CD4-positive, alpha-beta T cell (primary cell): Measurements from ENCODE around the gene HOXD11. TPM values are rescaled to one million over a fixed set of nuclear protein-coding genes. Genes with fewer than 3 reads are reported as not detected.

Source experiments
- ATAC-seq: fragments of 200-7000 bp; cut with Tn5 transposase; one replicate; pipeline ENCODE4 v1.10.0; 2022; ENCODE audit warnings: mild to moderate bottlenecking; ENCODE audit not compliant: poor library complexity
- CTCF ChIA-PET: fragments of 350-600 bp; sonication (Branson Sonifier 250); formaldehyde crosslinking; loops from one replicate; lab custom pipeline; 2021; ENCODE audit warnings: antibody characterized with exemption, inconsistent platforms; lab: Charles Lee
- POLR2A ChIA-PET: fragments of 350-600 bp; sonication (Branson Sonifier 250); formaldehyde crosslinking; loops from one replicate; lab custom pipeline; 2021; ENCODE audit warnings: antibody characterized with exemption, inconsistent platforms; lab: Charles Lee
- DNase-seq, 14 experiments: peaks; one replicate each; pipeline ENCODE4 v3.0.0-alpha.2; 2013 to 2020; ENCODE audit warnings: mixed read lengths in 2 of 14
- H3K27ac ChIP-seq, 2 donors: one replicate each; pipeline versions ENCODE4 v1.5.1 to v1.7.0; 2013; ENCODE audit warnings: low read length in 2 of 2, low read depth in 1 of 2, mild to moderate bottlenecking in 1 of 2
- H3K27me3 ChIP-seq, 2 experiments: 1 replicate in 1 of 2; 2 replicates in 1 of 2; pipeline versions ENCODE4 v1.6.1 to v1.7.0; 2013; ENCODE audit warnings: low read length in 2 of 2, control low read depth in 1 of 2, mild to moderate bottlenecking in 1 of 2, moderate library complexity in 1 of 2; ENCODE audit not compliant: insufficient read depth in 2 of 2, control insufficient read depth in 1 of 2
- H3K36me3 ChIP-seq: one replicate; pipeline ENCODE4 v1.6.1; 2013; ENCODE audit warnings: low read length, control low read depth; ENCODE audit not compliant: insufficient read depth
- H3K4me1 ChIP-seq: one replicate; pipeline ENCODE4 v1.6.1; 2013; ENCODE audit warnings: low read length, control low read depth; ENCODE audit not compliant: insufficient read depth
- H3K4me3 ChIP-seq: one replicate; pipeline ENCODE4 v1.5.1; 2013; ENCODE audit warnings: mild to moderate bottlenecking, low read length, moderate library complexity
- H3K9me3 ChIP-seq, 2 experiments: 1 replicate in 1 of 2; 2 replicates in 1 of 2; pipeline versions ENCODE4 v1.6.1 to v1.7.0; 2013; ENCODE audit warnings: low read length in 2 of 2, mild to moderate bottlenecking in 2 of 2, control low read depth in 1 of 2, moderate library complexity in 1 of 2; ENCODE audit not compliant: control insufficient read depth in 1 of 2, insufficient read depth in 1 of 2
- H3K27ac Mint-ChIP-seq: one replicate; pipeline ENCODE4 v1.8.0; 2020; ENCODE audit warnings: mixed read lengths
- H3K27me3 Mint-ChIP-seq: one replicate; pipeline ENCODE4 v1.8.0; 2021; ENCODE audit warnings: mixed read lengths
- H3K36me3 Mint-ChIP-seq: one replicate; pipeline ENCODE4 v1.8.0; 2021; ENCODE audit warnings: low read depth, mixed read lengths
- H3K4me1 Mint-ChIP-seq: one replicate; pipeline ENCODE4 v1.8.0; 2021; ENCODE audit warnings: low read depth, mixed read lengths
- H3K4me3 Mint-ChIP-seq: one replicate; pipeline ENCODE4 v1.8.0; 2020; ENCODE audit warnings: mild to moderate bottlenecking, mixed read lengths
- H3K9me3 Mint-ChIP-seq: one replicate; pipeline ENCODE4 v1.8.0; 2020; ENCODE audit warnings: mixed read lengths
- intact Hi-C, 2 experiments: fragments of 100-400 bp; cut with DNase I in 1 of 2; cut with micrococcal nuclease in 1 of 2; formaldehyde crosslinking; loops; one replicate each; pipeline versions ENCODE4 v1.15.1 to v1.9.0; 2023 to 2025; cut with DNase I, micrococcal nuclease
- total RNA-seq, 174 experiments: library from RNA in 2 of 174; stranded (reverse) in 2 of 174; gene quantifications; one replicate each; pipeline ENCODE4 v1.2.3 and lab custom pipeline; 2021 to 2026
- TF ChIP-seq, protein P1 (sequence below): fragments of 200-600 bp; IDR thresholded peaks from one replicate; pipeline ENCODE4 v1.8.0; 2022; ENCODE audit warnings: antibody characterized with exemption, mild to moderate bottlenecking

HOXD11 gene
- total RNA-seq, 2 experiments from 2014 or later = not detected

DNA sequence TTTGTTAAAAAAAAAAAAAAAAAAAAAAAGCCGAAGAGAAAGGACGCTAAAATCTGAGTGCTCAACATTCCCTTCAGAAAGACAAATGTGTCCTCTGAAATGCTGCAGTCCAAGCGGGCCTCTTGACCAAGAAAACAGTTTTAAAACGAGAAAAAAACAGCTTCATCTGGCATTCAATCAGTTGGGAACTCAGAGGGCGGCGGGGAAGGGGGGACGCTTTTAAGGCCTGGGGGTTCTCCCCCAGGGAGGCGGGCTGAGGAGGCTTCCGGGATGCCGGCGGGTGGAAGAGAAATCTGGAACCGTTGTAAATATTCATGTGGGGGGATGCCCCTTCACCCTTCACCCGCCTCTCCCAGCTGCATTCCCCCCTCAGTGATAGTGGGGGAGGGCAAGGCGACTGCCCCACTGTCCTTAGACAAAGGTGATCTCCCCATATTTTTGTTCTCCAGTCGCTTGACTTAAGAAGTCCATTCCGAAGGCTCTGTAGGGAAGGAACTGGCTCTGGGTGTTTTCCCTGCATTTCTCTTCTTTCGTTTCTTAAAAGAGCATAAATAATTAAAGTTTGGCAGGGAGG lies 3.3 kb upstream of the HOXD11 start:
- DNase-seq = no peak

DNA sequence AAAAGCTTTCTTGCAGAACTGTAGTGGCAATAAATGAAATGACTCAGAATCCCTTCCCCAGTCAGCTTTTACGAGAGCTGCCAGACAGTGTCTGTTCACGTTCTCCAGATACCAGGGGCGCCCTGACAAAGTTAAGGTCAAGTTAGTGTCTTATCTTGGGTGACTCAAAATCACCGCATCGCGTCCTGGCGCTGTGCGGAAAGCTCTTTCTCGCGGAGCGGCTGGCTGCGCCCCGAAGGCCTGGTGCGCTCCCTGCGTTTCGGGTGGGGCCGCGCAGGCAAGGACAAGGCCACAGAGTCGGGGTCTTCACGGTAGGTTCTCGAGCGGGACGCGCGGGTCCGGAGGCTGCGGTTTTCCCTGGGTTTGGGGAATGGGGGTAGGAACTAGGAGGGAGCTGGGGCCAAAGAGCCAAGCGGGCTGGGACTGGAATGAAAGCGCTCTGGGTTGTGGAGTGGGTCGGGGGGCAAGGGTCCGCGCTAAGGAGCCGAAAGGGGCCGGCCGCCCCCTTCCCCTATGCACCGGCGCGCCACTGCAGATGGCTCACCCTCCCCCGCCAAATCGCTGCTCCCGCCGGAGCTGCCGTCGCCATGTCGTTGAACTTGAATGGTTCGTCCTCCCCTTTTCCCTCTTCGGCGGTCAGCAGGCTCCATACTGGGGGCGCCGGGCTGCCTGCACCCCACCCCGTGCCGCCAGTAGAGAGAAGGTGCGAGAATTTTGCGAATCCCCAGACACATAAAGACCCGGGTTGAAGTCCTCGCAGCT lies 2.6 kb upstream of the HOXD11 start:
- ChIA-PET POLR2A (no interaction called here), CTCF (no interaction called here)
- TF ChIP-seq, protein P1, sequence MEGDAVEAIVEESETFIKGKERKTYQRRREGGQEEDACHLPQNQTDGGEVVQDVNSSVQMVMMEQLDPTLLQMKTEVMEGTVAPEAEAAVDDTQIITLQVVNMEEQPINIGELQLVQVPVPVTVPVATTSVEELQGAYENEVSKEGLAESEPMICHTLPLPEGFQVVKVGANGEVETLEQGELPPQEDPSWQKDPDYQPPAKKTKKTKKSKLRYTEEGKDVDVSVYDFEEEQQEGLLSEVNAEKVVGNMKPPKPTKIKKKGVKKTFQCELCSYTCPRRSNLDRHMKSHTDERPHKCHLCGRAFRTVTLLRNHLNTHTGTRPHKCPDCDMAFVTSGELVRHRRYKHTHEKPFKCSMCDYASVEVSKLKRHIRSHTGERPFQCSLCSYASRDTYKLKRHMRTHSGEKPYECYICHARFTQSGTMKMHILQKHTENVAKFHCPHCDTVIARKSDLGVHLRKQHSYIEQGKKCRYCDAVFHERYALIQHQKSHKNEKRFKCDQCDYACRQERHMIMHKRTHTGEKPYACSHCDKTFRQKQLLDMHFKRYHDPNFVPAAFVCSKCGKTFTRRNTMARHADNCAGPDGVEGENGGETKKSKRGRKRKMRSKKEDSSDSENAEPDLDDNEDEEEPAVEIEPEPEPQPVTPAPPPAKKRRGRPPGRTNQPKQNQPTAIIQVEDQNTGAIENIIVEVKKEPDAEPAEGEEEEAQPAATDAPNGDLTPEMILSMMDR = no peak
- Mint-ChIP-seq H3K4me3 (no peak overlapping the region), H3K4me1 (peaks cover 40% of the 10 kb centered on the region), H3K27ac (no peak overlapping the region), H3K9me3 (no peaks in the 10 kb centered on the region), H3K36me3 (peaks cover under 1% of the 10 kb centered on the region), H3K27me3 (peaks cover 88% of the 10 kb centered on the region)
- Histone ChIP-seq H3K27ac (no peak overlapping the region), H3K4me3 (no peak overlapping the region), H3K9me3 (peaks cover under 1 to 60% of the 10 kb centered on the region in 2 experiments), H3K27me3 (peaks cover 85 to 93% of the 10 kb centered on the region in 2 experiments), H3K4me1 (peaks cover 38% of the 10 kb centered on the region), H3K36me3 (no peaks in the 10 kb centered on the region)
- intact Hi-C loops = no loop called here
- peak in 1 of 14 experiments; percentile 29 for DNase-seq
- ATAC-seq = no peak

More for the DNA sequence above, 3.3 kb upstream of the HOXD11 start:
- H3K9me3 ChIP-seq = peaks cover 0 to 61% of the 10 kb centered on the region in 2 experiments
- ATAC-seq = no peak
- Mint-ChIP-seq H3K27me3 (peaks cover 88% of the 10 kb centered on the region), H3K4me3 (peak overlapping the region; percentile 27), H3K4me1 (peaks cover 33% of the 10 kb centered on the region), H3K27ac (no peak overlapping the region), H3K9me3 (no peaks in the 10 kb centered on the region), H3K36me3 (no peaks in the 10 kb centered on the region)
- H3K27ac ChIP-seq = no peak overlapping the region
- ChIA-PET CTCF (no interaction called here), POLR2A (no interaction called here)
- H3K4me3 ChIP-seq = no peak overlapping the region
- intact Hi-C loops = no loop called here
- peaks cover 85 to 93% of the 10 kb centered on the region in 2 experiments for H3K27me3 ChIP-seq
- no peaks in the 10 kb centered on the region for H3K36me3 ChIP-seq
- TF ChIP-seq, protein P1 = no peak
- peaks cover 34% of the 10 kb centered on the region for H3K4me1 ChIP-seq

DNA sequence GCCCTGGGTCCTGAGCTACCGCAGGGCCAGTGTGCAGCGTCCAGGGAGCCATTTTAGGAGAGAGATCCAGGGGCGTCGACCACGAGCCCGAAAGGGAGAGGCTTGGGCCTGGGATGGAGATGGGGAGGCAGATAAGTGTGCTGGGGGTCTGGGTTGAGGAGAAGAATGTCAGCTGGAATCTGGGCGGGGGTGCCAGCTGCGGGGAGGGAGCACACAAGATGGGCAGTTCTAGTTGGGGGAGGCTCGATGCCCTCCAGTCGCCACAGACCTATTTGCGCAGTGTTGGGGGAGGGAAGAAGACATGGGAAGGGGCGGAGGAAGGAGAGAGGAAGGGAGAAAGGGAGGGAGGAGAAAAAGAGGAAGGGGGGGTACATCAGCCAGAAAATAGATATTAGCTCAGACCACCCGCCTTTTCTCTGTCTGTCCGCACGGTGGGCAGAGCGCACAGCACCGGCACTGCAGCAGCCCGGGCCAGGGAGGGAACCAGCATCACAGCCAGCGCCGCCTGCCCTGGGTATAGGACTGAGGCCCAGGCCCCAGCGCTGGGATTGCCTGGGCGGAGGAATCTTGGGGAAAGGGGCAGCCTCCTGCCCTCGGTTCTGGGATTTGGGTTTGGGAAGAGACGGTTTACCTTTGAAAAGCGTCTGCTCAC lies 1.9 kb upstream of the HOXD11 start:
- H3K27ac Mint-ChIP-seq = no peak overlapping the region
- H3K9me3 Mint-ChIP-seq = no peaks in the 10 kb centered on the region
- DNase-seq (peak in 1 of 14 experiments; percentile 25), ATAC-seq (no peak)
- intact Hi-C loops = no loop called here
- ChIA-PET POLR2A (no interaction called here), CTCF (no interaction called here)
- H3K4me1 Mint-ChIP-seq = peaks cover 41% of the 10 kb centered on the region
- TF ChIP-seq, protein P1 = no peak
- peaks cover 7% of the 10 kb centered on the region for H3K36me3 Mint-ChIP-seq
- no peak overlapping the region for H3K27ac ChIP-seq
- no peak overlapping the region for H3K4me3 Mint-ChIP-seq
- H3K9me3 ChIP-seq = peaks cover 3 to 58% of the 10 kb centered on the region in 2 experiments
- peaks cover 87 to 93% of the 10 kb centered on the region in 2 experiments for H3K27me3 ChIP-seq
- H3K27me3 Mint-ChIP-seq = peaks cover 90% of the 10 kb centered on the region
- H3K36me3 ChIP-seq = no peaks in the 10 kb centered on the region
- H3K4me3 ChIP-seq = no peak overlapping the region
- peaks cover 33% of the 10 kb centered on the region for H3K4me1 ChIP-seq
